GM18951 (cell line): ENCODE results near the gene CAP2.
"Not testable (repeated sequence)": the region's sequence is repeated elsewhere in the genome, so short reads cannot be mapped to it uniquely, and the experiment has no call there.

ENCODE experiments used
- POLR2A ChIP-seq: IDR thresholded peaks from 4 replicates; pipeline ENCODE4 v1.6.1; 2011; ENCODE audit warnings: mild to moderate bottlenecking; ENCODE audit not compliant: insufficient read length, insufficient read depth; ENCODE audit errors: extremely low read depth
- in situ Hi-C: fragments of 300-500 bp; cut with MboI; formaldehyde crosslinking; loops from one replicate; pipeline ENCODE4 v1.12.0; 2022; ENCODE audit warnings: low sequenced_read_pairs, mixed read lengths, inconsistent platforms; ENCODE audit not compliant: unreplicated experiment

Gene CAP2

DNA sequence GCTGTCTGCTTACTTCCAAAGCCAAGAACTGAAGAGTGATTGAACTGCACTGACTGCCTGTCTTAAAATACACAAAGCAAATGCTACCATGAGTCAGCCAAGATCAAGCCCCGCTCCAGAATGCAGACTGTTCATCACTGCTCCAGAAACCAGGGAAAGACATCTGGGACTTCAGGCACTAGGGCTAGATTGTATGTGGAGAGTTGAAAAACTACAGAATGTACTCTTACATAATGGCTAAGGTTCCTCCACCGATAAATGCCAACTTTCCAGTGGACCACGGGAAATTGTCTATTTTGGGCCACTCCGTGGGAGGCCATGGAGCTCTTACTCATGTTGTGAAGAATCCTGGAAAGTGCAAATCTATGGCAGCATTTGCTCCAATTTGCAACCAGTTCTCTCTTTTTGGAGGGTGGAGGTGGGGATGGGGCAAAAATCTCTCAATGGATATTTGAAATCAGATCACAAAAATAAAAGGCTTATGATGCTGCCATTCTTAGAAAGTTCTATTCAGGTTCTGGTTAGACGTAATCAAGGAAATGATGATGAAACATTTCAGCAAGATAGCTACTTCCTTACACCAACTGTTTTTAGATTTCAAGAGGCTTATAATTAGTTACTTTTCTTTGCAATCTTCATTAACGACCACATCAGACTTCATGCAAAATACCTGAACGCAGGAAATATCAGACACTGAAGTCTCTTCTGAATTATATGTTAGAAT is 11.8 kb upstream of the CAP2 start:
- no peak for TF ChIP-seq POLR2A
- in situ Hi-C loops, result no loop called here

GRCh38 chr6:17385660-17386059 is 7.7 kb upstream of the CAP2 start:
- in situ Hi-C loops, result no loop called here
- no peak for TF ChIP-seq POLR2A

- no peak for TF ChIP-seq POLR2A
- in situ Hi-C loops, result no loop called here
Measured at GRCh38 chr6:17388365-17388764, 5.0 kb upstream of the CAP2 start.

DNA sequence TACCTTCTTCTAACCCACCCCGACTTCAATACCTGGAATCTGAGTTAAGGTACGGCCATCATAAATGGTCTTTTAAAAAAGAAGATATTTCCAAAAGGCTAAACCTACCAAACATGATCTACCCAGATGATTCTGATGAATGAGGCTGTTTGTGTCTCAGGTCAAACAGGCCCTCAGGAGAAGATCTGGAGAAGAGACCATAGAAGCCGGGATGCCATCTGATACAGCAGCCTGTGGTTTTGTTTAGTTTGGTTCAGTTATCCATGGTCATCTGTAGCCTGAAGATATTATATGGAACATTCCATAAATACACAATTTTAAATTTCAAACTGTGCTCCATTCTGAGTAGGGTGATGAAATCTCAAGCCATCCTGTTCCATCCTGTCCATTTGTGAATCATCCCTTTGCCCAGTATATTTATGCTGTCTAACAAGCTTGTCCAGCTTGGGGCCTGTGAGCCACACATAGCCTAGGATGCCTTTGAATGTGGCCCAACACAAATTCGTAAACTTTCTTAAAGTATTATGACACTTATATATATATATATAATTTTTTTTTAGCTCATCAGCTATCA is 4.0 kb upstream of the CAP2 start:
- in situ Hi-C loops, result no loop called here
- TF ChIP-seq POLR2A, result no peak

DNA sequence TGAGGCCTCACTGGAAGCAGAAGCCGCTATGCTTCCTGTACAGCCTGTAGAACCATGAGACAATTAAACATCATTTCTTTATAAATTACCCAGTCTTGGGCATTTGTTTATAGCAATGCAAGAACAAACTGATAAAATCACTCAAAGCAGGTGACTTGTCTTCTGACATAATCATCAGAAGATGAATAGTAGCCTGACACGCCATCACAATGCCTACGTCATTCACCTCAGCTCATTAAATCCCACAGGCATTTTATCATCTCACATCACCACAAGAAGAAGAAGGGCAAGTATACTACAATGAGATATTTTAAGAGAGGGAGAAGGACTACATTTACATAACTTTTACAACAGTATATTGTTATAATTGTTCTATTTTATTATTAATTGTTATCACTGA is 3.1 kb upstream of the CAP2 start:
- in situ Hi-C loops, result no loop called here
- no peak for TF ChIP-seq POLR2A

DNA sequence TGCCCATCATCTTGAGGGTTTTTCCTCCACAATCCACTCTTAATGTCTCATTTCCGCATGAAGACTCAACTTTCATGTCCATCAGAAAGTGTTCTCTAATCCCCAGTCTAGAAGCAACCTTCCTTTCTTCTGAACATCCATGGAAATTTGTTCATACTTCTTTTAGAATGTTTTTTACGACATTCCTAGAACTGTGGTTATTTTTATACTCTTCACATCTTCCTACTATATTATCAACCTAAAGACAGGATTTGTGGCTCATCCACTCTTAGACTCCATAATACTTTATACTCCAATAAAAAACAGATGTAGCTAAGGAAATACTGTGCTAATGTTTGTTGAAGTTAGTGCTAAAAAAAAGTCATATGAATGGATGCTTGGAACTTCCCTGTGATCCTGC is 1.4 kb upstream of the CAP2 start:
- in situ Hi-C loops, result no loop called here

GRCh38 chr6:17393892-17394631 is 667 bp downstream of the CAP2 start:
- in situ Hi-C loops, result no loop called here
- no peak for TF ChIP-seq POLR2A

More for the DNA sequence above, 1.4 kb upstream of the CAP2 start:
- TF ChIP-seq POLR2A, result no peak

- in situ Hi-C loops, result no loop called here
- TF ChIP-seq POLR2A, result no peak
Measured at GRCh38 chr6:17395112-17395511, 1.7 kb downstream of the CAP2 start.

DNA sequence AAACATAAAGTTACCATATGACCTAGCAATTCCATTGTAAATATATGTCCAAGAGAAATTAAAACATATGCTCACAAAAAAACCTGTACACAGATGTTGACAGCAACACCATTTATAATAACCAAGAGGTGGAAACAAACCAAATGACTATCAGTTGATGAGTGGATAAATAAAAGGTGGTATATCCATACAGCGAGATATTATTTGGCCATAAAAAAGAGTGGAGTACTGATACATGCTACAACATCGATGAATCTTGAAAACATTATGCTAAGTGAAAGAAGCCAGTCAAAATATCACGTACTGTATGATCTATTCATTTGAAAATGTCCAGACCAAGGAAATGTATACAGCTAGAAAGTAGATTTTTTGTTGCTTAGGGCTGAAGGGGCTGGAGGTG is 2.9 kb downstream of the CAP2 start:
- TF ChIP-seq POLR2A, result no peak
- in situ Hi-C loops, result no loop called here

DNA sequence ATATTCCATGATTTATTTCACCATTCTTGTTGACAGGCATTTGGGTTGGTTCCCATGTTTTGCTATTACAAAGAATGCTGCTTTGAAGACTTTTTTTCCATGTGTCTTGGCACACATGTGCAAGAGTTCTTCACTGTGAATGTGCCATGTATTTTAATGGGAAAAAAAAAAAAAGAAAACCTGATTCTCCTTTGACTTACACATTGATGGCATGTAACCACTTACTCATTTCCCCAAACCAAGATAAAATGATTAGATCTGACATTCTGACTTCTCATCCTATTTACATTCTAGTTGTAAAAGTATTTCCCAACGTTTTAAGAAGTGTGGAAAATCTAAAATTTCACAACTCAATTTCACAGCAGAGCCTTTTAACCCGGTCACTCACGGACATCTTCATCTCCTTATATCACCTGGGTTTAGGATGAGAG is 4.4 kb downstream of the CAP2 start:
- TF ChIP-seq POLR2A, result no peak
- in situ Hi-C loops, result no loop called here

DNA sequence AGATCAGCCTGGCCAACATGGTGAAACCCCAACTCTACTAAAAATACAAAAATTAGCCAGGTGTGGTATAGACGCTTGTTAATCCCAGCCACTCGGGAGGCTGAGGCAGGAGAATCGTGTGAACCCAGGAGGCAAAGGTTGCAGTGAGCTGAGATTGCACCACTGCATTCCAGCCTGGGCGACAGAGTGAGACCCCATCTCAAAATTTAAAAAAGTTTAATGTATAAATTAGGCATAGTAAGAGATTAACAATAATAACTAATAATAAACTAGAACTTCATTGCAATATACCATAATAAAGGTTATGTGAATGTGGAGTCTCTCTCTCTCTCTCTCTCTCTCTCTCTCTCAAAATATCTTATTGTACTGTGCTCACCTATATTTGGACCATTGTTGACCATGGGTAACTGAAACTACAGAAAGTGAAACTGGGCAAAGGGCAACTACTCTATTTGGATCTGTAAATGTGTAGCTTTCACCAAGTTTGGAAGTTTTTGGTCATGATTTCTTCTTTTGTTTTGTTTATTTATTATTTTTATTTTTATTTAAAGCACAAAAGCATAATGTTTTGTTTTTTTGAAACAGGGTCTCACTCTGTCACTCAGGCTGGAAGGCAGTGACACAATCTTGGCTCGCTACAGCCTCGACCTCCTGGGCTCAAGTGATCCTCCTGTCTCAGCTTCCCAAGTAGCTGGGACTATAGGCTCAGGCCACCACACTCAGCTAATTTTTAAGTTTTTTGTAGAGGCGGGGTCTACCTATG is 12.0 kb downstream of the CAP2 start:
- in situ Hi-C loops, result not testable (repeated sequence)

GRCh38 chr6:17405944-17406245 is 12.5 kb downstream of the CAP2 start:
- TF ChIP-seq POLR2A, result no peak
- in situ Hi-C loops, result no loop called here

GRCh38 chr6:17408081-17408480 is 14.7 kb downstream of the CAP2 start:
- TF ChIP-seq POLR2A, result no peak
- in situ Hi-C loops, result no loop called here
